Measurements from ENCODE around the gene ST3GAL2. TPM values are rescaled to one million over a fixed set of nuclear protein-coding genes. Genes with fewer than 3 reads are reported as not detected.

The ST3GAL2 gene
- total and polyA plus RNA-seq, 2 donors (not counting 3 experiments of a cell fraction or from before 2014, with no cell fraction given): 23.0 to 50.4 TPM

DNA sequence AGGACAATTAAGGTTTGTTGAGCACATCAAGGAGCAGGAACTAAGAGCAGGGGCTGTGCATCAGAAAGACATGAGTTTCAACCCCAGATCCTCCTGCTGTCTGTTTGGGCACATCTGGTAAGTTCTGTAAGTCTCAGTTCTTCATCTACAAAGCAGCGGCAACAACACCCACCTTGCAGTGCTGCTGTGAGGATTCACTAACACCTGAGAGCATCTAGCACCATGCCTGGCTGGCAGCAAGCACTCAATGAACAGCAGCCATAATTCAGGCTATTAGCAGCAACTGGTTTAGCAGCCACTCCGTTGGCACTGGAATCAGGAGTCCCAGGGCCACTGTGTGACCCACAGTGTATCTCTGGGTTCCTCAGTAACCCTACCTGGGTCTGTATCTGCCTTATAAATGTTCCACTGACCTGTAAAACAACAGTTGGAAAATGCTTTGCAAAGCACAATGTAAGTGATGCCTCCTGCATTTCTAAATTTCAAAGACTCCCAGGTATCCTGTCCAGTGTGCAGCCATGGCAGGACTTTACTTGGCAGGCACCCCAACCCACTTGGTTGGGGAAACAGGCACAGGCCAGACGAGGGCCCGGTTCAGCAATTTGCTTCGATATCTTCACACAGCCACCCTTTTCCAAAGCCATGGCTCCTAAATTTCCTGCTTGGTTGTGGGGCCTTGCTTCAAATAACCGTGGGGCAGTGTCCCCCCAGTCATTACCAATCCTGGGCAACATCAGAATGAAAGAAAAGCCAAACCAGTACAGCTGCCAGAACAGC lies 4.2 kb downstream of the ST3GAL2 start:
- Histone ChIP-seq H3K9ac (replicated peaks; ENCODE audit: extremely low read depth, insufficient read depth, low read length) (no peak overlapping the region), H3K27ac (ENCODE audit: insufficient read depth, low read depth, low read length) (no peak overlapping the region), H3K27me3 (ENCODE audit: control insufficient read depth in 2 of 2, insufficient read depth in 2 of 2, low read length in 2 of 2) (no peaks in the 10 kb centered on the region), H3K4me1 (ENCODE audit: control insufficient read depth, extremely low read depth, insufficient read depth, low read length) (peaks cover 65% of the 10 kb centered on the region), H3K4me3 (replicated peaks in 1 of 3; ENCODE audit: insufficient read depth in 1 of 3, low read depth in 1 of 3, low read length in 3 of 3) (no peak overlapping the region), H2AFZ (ENCODE audit: low read depth, low read length) (no peak overlapping the region), H3K9me1 (replicated peaks; ENCODE audit: control insufficient read depth, extremely low read depth, insufficient read depth, low read length) (no peaks in the 10 kb centered on the region), H3K9me3 (replicated peaks; ENCODE audit: control insufficient read depth, insufficient read depth, low read length) (no peaks in the 10 kb centered on the region), H3K4me2 (ENCODE audit: insufficient read depth, low read length) (no peak overlapping the region), H3K36me3 (ENCODE audit: control insufficient read depth in 2 of 2, extremely low read depth in 1 of 2, insufficient read depth in 2 of 2, low read length in 2 of 2) (peaks cover 0 to 5% of the 10 kb centered on the region in 2 experiments), H3K79me2 (ENCODE audit: control insufficient read depth, insufficient read depth, low read length) (peaks cover 63% of the 10 kb centered on the region), H4K20me1 (replicated peaks; ENCODE audit: control insufficient read depth, extremely low read depth, insufficient read depth, low read length) (no peaks in the 10 kb centered on the region)
- dilution Hi-C loops (cut with MboI; ENCODE audit: extremely low pct_ligation_motif_present, low sequenced_read_pairs) (no loop called here), intact Hi-C loops (cut with micrococcal nuclease) (no loop called here)
- BruUV-seq (replicated peaks): TSS peak; percentile 3
- ChIA-PET POLR2A (interaction anchor here (0.7 kb wide), 1 partner anchor 39 kb away, joined by 3 read pairs; no protein-coding TSS in a partner anchor), CTCF (interaction anchor here (1.0 to 1.2 kb wide), 2 partner anchors 8 to 12 kb away, joined by 3 to 5 read pairs; no protein-coding TSS in a partner anchor)
- DNase-seq (ENCODE audit: low read depth, low spot score) (no peak), FAIRE-seq (no peak)
- TF ChIP-seq GATA2 (IDR thresholded peaks at IDR 0.05; ENCODE audit: insufficient read depth, insufficient read length, low read depth, low read length): no peak
- TF ChIP-seq CTCF (IDR thresholded peaks at IDR 0.05; ENCODE audit: extremely low read depth in 1 of 2, insufficient read depth in 1 of 2, low read depth in 1 of 2, low read length in 2 of 2): no peak
- no peak for TF ChIP-seq MYC (IDR thresholded peaks at IDR 0.05; ENCODE audit: low read depth, low read length)
- TF ChIP-seq FOS (IDR thresholded peaks at IDR 0.05; ENCODE audit: borderline replicate concordance, insufficient read depth, low read length): no peak
- no peak for TF ChIP-seq POLR2AphosphoS5 (IDR thresholded peaks at IDR 0.05; ENCODE audit: insufficient read depth, low read depth, low read length)
- no peak for TF ChIP-seq JUN (IDR thresholded peaks at IDR 0.05; ENCODE audit: borderline replicate concordance, insufficient read depth, insufficient read length, low read depth)
- TF ChIP-seq, protein P1, sequence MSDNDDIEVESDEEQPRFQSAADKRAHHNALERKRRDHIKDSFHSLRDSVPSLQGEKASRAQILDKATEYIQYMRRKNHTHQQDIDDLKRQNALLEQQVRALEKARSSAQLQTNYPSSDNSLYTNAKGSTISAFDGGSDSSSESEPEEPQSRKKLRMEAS (IDR thresholded peaks at IDR 0.05; ENCODE audit: insufficient read depth, insufficient read length): no peak
- no peak for TF ChIP-seq POLR2A (IDR thresholded peaks at IDR 0.05; ENCODE audit: low read depth, low read length)
- no peak for TF ChIP-seq EZH2 (IDR thresholded peaks at IDR 0.05; ENCODE audit: borderline replicate concordance, low read depth, low read length, severe bottlenecking)

All from endothelial cell of umbilical vein (primary cell).